Measurements from ENCODE around the gene MAP7D2.

MAP7D2 gene

DNA sequence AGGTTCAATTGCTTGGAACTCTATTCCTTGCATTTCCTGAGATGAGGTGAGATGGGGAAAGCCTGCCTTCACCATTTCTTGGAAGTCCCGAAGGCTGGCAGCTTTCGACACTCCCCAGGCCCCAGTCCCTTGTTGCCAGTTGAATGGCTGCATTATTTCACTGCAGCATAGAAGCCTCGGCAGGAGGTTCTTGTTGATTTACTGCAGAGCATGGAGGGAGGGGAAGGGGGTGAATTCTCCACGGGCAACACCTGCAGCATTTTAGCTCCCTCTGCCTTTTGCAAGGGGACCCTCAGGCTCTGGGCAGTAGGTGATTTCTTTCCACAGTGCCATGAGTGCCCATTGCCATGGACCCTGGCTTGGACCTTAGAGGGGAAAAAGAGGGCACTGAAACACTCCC lies 115.1 kb downstream of the MAP7D2 start:
- H3K27me3 Mint-ChIP-seq = peaks cover 0 to 4% of the 10 kb centered on the region in 2 donors
- ATAC-seq (replicated peaks) = no peak

DNA sequence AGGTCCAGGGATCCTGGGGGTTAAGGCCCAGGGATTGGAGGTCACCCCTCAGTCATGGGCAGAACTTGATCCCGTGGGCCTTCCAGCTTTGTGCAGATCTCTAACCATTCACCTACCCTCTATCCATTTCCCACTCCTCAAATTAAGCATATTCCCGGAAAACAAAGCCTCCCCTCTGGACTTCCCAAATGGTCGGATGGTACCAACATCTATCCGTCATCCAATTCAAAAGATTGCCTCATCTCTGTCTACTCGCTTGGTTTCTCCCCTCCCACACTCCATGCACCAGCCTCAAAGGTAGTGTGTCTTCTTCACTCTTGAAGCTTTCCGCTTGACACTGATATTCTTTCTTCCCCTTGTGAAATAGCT lies 125.4 kb downstream of the MAP7D2 start:
- peaks cover 0 to 4% of the 10 kb centered on the region in 2 donors for H3K9me3 Mint-ChIP-seq
- peak overlapping the region; percentile 84 to 91 for H3K4me3 Mint-ChIP-seq
- peaks cover 13 to 14% of the 10 kb centered on the region in 2 donors for H3K4me1 Mint-ChIP-seq
- peaks cover 0 to 7% of the 10 kb centered on the region in 2 donors for H3K36me3 Mint-ChIP-seq
- DNase-seq (no peak), ATAC-seq (replicated peaks) (no peak)
- peaks cover 0 to 4% of the 10 kb centered on the region in 2 donors for H3K27me3 Mint-ChIP-seq
- H3K27ac Mint-ChIP-seq = peak overlapping the region; percentile 91

More for the DNA sequence above, 115.1 kb downstream of the MAP7D2 start:
- H3K9me3 Mint-ChIP-seq = no peaks in the 10 kb centered on the region
- no peaks in the 10 kb centered on the region for H3K4me1 Mint-ChIP-seq
- no peak overlapping the region for H3K4me3 Mint-ChIP-seq
- no peak for DNase-seq
- no peak overlapping the region for H3K27ac Mint-ChIP-seq
- H3K36me3 Mint-ChIP-seq = no peaks in the 10 kb centered on the region

DNA sequence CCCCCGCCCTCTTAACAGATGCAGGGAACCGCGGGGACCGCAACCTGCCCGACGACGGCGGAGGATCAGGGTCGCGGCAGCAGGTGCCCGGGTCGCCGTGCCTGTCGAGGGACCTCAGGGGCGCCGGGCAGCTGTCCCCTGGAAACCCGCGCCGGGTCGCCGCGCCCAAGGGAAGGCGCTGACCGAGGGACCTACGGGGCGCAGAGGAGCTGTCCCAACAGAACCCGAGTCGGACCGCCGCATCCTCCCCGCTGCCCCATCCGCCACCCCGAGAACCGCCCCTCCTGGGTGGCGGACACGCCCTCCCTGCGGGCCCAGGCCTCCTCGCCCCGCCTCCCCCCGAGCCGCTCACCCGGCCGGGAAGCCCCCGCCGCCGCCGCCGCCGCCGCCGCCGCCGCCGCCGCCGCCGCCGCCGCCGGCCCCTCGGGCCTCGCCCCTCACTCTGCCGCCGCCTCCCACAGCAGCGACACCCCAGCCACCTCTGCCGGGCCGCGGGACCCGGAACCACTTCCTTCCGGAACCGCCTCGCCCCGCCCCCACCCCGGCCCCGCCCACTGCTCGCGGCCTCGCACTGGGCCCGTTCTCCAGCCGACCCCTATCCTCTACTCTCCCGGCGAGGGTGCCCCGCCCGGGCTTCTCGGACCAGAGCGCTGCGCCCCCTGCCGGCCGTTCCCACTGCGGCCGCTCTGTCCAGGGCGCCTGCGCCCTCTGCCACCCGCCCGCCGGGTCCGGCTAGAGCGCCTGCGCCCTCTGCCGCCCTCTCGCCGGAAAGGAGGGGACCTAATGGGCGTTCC lies 126.0 kb downstream of the MAP7D2 start, which contains the start of gene BCLAF3:
TSS of gene BCLAF3 (minus strand) at position 506 of the 794 bp plus-strand sequence. CDS start 20,797 bp downstream, outside the sequence.
- Mint-ChIP-seq H3K4me3 (peak within 1 kb of the TSS; percentile 85 to 91), H3K4me1 (peaks cover 13 to 15% of the 10 kb centered on the region in 2 donors), H3K36me3 (peaks cover under 1 to 10% of the 10 kb centered on the region in 2 donors), H3K27me3 (peaks cover 0 to 4% of the 10 kb centered on the region in 2 donors), H3K9me3 (peaks cover 0 to 4% of the 10 kb centered on the region in 2 donors), H3K27ac (peak within 1 kb of the TSS; percentile 91)
- ATAC-seq (replicated peaks) (peak; percentile 94 to 97), DNase-seq (peak; percentile 86)

DNA sequence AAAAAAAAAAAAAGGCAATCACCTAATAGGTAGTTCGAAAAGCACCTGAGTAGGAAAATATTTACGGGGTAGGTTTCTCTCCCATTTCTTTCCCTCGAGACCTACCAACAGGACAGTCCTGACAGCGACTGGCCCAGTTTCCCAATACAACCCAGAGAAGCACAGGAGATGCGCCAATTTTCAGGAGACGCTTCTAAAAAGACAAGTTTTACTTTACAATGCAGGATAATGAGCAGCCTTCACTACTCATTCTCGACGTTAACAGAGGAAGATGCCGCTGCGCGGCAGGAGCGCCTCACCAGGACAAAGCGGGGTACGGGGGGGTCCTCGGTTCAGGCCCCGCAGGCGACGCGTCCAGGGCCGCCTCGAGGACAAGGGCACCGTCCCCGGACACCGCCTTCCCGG lies 126.6 kb downstream of the MAP7D2 start:
- peaks cover 0 to 4% of the 10 kb centered on the region in 2 donors for H3K9me3 Mint-ChIP-seq
- H3K4me3 Mint-ChIP-seq = peak overlapping the region; percentile 85 to 86
- DNase-seq (no peak), ATAC-seq (replicated peaks) (peak; percentile 20 to 29)
- peaks cover 0 to 4% of the 10 kb centered on the region in 2 donors for H3K27me3 Mint-ChIP-seq
- peaks cover 2 to 12% of the 10 kb centered on the region in 2 donors for H3K36me3 Mint-ChIP-seq
- H3K27ac Mint-ChIP-seq = no peak overlapping the region
- peaks cover 13 to 16% of the 10 kb centered on the region in 2 donors for H3K4me1 Mint-ChIP-seq

DNA sequence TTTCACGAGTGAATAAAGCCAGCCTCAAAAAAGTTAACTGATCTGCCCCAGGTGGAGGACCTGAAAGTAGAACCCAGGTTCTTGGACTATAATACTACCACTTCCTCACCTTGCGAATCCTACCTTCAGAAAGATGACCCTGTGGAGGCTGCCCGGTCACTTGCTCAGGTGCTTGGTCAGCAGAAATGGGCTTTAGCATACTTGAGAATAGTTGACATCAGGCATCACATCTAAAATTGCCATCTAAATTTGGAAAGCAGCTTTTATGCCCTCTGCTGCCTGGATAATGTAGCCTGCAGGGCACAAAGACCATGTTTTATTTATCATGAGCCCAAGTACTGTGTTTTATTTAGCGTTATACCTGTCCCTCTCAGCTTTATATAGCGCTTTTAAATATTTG lies 128.9 kb downstream of the MAP7D2 start:
- Mint-ChIP-seq H3K4me1 (peaks cover 13 to 16% of the 10 kb centered on the region in 2 donors), H3K9me3 (peaks cover 0 to 4% of the 10 kb centered on the region in 2 donors), H3K27ac (no peak overlapping the region), H3K36me3 (peaks cover 2 to 12% of the 10 kb centered on the region in 2 donors), H3K27me3 (peaks cover 0 to 4% of the 10 kb centered on the region in 2 donors), H3K4me3 (no peak overlapping the region)
- DNase-seq (no peak), ATAC-seq (replicated peaks) (no peak)

DNA sequence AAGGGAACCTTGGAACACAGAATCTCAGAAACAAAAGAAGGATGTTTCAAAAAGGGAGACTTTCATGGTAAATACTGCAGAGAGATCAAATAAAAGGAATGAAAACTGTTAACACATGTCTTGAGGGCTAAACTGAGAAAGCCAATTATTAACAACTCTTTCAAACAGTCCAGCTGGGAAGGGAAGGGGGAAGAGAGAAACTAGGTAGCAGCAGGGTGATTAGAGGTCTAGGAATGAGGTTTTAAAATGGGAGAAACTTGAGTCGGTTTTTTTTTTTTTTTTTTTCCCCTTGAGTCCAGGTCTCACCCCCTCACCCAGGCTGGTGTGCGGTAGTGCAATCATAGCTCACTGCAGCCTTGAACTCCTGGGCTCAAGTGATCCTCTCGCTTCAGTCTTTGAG lies 130.2 kb downstream of the MAP7D2 start:
- Mint-ChIP-seq H3K9me3 (peaks cover 0 to 3% of the 10 kb centered on the region in 2 donors), H3K27me3 (peaks cover 0 to 3% of the 10 kb centered on the region in 2 donors), H3K4me1 (peaks cover 16% of the 10 kb centered on the region in 2 donors), H3K4me3 (no peak overlapping the region), H3K36me3 (peaks cover 2 to 11% of the 10 kb centered on the region in 2 donors), H3K27ac (no peak overlapping the region)
- no peak for ATAC-seq (replicated peaks)
- no peak for DNase-seq

DNA sequence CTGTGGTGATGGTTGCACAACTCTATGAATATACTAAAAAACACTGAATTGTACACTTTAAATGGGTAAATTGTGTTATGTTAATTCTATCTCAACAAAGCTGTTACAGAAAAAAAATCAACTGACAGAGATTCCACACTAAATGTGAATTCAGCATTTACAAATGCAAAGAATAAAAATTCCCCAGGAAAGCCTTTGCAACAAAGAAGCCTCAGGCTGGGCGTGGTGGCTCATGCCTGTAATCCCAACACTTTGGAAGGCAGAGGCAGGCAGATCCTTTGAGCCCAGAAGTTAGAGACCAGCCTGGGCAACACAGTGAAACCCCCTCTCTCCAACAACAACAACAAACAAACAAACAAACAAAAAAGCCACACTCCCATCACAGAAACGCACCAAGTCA lies 134.8 kb downstream of the MAP7D2 start:
- Mint-ChIP-seq H3K9me3 (peaks cover 0 to 4% of the 10 kb centered on the region in 2 donors), H3K4me1 (peaks cover 7 to 24% of the 10 kb centered on the region in 2 donors), H3K36me3 (peaks cover 6 to 19% of the 10 kb centered on the region in 2 donors), H3K27ac (no peak overlapping the region), H3K4me3 (no peak overlapping the region), H3K27me3 (no peaks in the 10 kb centered on the region)
- DNase-seq (no peak), ATAC-seq (replicated peaks) (no peak)

DNA sequence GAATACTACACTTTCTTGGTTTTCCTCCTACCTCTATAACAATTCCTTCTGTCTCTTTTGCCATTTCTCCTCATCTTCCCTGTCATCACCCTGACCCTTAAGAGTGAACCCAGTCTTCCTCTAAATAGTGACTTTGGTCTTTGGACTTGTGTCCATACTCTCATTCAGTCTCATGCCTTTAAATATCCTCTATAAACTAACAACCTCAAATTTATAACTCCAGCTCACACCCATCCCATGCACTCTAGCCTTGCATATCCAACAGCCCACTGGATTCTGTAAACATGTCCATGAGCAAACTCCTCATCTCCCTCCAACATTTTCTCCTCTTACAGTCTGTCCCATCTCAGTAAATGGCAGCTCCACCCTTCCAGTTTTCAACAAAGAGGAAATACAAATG lies 140.9 kb downstream of the MAP7D2 start:
- H3K4me1 Mint-ChIP-seq = peaks cover 3 to 19% of the 10 kb centered on the region in 2 donors
- peaks cover 4% of the 10 kb centered on the region in 2 donors for H3K9me3 Mint-ChIP-seq
- no peak for DNase-seq
- no peak overlapping the region for H3K4me3 Mint-ChIP-seq
- H3K27ac Mint-ChIP-seq = no peak overlapping the region
- peaks cover 0 to 7% of the 10 kb centered on the region in 2 donors for H3K27me3 Mint-ChIP-seq
- peaks cover 8 to 24% of the 10 kb centered on the region in 2 donors for H3K36me3 Mint-ChIP-seq
- no peak for ATAC-seq (replicated peaks)

DNA sequence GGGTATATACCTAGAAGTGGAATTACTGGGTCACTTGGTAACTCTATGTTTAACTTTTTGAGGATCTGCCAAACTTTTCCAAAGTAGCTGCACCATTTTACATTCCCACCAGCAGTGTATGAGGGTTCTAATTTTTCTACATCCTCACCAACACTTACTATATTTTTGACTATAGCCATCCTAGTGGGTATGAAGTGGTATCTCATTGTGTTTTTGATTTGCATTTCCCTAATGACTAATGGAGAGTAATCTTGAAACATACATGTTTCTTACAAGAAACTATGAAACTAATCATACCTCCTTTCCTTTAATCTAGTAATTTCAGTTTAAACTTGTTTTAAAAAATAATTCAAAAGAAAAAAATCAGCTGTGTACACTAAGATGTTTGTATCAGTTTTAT lies 143.7 kb downstream of the MAP7D2 start:
- Mint-ChIP-seq H3K4me1 (peaks cover 3 to 6% of the 10 kb centered on the region in 2 donors), H3K4me3 (no peak overlapping the region), H3K9me3 (peaks cover 2 to 4% of the 10 kb centered on the region in 2 donors), H3K27ac (no peak overlapping the region), H3K36me3 (peaks cover 5 to 25% of the 10 kb centered on the region in 2 donors), H3K27me3 (peaks cover 0 to 7% of the 10 kb centered on the region in 2 donors)
- DNase-seq = no peak
- no peak for ATAC-seq (replicated peaks)

DNA sequence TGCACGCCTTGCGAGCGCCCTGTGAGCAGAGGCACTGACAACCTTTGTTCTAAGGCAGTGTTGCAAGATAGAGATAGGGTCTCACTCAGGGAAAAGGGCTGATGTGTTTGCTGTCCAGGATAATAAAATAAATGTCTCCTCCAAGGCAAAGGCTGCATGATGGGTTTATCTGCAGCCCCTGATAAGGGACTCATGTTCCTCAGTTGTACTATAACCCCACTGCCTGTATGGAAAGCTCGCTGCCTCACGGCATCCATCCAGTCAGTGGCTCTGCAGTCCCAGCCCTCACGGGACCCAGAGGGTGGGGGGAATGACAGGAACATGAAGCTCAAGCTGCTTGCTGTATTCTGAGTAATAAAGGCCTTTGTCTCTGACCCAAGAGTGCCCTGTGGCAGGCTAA lies 148.4 kb downstream of the MAP7D2 start:
- DNase-seq = no peak
- Mint-ChIP-seq H3K27me3 (peaks cover 0 to 3% of the 10 kb centered on the region in 2 donors), H3K36me3 (peaks cover 12 to 16% of the 10 kb centered on the region in 2 donors), H3K9me3 (no peaks in the 10 kb centered on the region), H3K4me3 (no peak overlapping the region), H3K4me1 (peaks cover 3 to 11% of the 10 kb centered on the region in 2 donors), H3K27ac (no peak overlapping the region)
- no peak for ATAC-seq (replicated peaks)

DNA sequence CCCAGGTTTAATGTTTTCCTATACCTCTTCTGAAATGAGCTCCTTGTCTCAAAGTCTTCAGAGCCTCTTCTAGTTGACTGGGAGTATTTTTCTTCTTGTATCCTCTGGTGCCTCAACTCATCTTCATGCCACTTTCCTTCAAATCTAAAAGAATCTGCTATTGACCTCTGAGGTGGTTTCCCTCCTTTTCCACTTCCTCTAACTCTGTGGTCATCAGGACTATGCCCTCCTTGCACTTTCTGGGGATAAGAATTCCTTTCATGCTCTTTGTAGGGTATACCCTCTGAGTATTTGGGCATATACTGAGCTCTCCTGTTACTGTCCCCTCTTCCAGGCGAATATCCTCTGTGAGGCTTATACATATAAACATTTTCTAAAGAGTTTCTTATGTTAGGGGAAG lies 150.7 kb downstream of the MAP7D2 start:
- H3K27ac Mint-ChIP-seq = no peak overlapping the region
- peak in 1 of 2 donors; percentile 23 for ATAC-seq (replicated peaks)
- no peak overlapping the region for H3K4me3 Mint-ChIP-seq
- peaks cover 3 to 11% of the 10 kb centered on the region in 2 donors for H3K4me1 Mint-ChIP-seq
- H3K36me3 Mint-ChIP-seq = peaks cover 15 to 20% of the 10 kb centered on the region in 2 donors
- peaks cover 0 to 3% of the 10 kb centered on the region in 2 donors for H3K27me3 Mint-ChIP-seq
- H3K9me3 Mint-ChIP-seq = no peaks in the 10 kb centered on the region
- no peak for DNase-seq

DNA sequence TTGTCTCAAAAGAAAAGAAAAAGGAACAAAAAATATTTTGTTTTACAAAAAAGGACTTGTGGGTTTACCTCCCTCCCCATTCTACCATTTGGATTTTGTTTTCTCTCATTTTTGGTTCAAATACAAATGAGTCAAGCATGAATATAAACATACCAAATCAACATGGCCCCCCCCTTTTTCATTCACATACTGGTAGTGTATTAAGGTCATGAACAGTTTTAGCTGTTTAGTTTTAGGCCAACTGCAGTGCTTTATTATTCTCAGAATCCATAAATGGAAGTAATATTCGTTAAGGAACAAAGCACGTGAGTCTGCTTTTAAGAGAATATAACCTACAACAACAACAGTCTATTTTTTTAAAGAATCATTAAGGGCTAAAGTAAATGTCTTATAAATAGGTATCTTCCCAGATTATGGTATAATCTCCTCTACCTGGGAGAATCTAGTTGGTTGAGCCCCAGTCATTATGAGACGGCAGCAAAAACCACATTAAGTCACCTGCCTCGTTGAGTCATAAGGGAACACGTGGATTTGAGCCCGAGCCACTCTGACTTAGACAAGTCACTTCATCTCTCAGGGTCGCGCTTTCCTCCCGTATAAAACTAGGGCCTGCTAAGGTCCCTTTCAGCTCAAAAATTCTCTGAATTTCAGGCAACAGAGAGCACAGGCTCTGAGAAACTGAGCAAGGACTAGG lies 152.5 kb downstream of the MAP7D2 start:
- H3K4me1 Mint-ChIP-seq = peaks cover 3 to 11% of the 10 kb centered on the region in 2 donors
- no peaks in the 10 kb centered on the region for H3K9me3 Mint-ChIP-seq
- peaks cover 0 to 3% of the 10 kb centered on the region in 2 donors for H3K27me3 Mint-ChIP-seq
- no peak overlapping the region for H3K27ac Mint-ChIP-seq
- peaks cover 16% of the 10 kb centered on the region in 2 donors for H3K36me3 Mint-ChIP-seq
- DNase-seq (no peak), ATAC-seq (replicated peaks) (peak; percentile 45 to 69)
- H3K4me3 Mint-ChIP-seq = no peak overlapping the region

DNA sequence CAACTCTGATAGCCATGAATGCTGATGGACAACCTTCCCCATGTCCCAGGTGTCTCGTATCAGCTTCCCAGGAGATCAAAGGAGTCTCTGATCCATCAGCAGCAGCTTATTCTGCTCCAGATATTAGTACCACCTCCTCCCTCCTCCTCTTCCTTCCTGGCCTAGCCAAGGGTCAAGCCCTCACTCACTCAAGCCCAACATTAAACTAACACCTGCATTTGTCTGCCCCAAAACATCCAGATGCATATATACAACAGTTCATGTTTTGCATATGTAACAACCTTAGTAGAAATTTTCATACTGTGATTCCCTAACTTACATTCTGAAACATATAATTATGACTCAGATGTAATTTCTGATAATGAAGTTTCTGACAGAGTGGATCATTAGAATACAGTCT lies 155.8 kb downstream of the MAP7D2 start:
- Mint-ChIP-seq H3K36me3 (peaks cover 11 to 12% of the 10 kb centered on the region in 2 donors), H3K27me3 (peaks cover 0 to 5% of the 10 kb centered on the region in 2 donors)
- ATAC-seq (replicated peaks) = no peak

More for the DNA sequence above, 155.8 kb downstream of the MAP7D2 start:
- H3K9me3 Mint-ChIP-seq = no peaks in the 10 kb centered on the region
- H3K4me1 Mint-ChIP-seq = peaks cover under 1% of the 10 kb centered on the region in 2 donors
- no peak for DNase-seq
- no peak overlapping the region for H3K27ac Mint-ChIP-seq
- no peak overlapping the region for H3K4me3 Mint-ChIP-seq

Data from stimulated activated naive B cell treated with anti-CD40 and anti-IgM and Interleukin-4, amounts not matched to agents 10 μg/mL and 1 μg/mL and 100 μg/mL, for 72 hours (primary cell).